ENCODE results near the gene TIAM1.

The TIAM1 gene, protein sequence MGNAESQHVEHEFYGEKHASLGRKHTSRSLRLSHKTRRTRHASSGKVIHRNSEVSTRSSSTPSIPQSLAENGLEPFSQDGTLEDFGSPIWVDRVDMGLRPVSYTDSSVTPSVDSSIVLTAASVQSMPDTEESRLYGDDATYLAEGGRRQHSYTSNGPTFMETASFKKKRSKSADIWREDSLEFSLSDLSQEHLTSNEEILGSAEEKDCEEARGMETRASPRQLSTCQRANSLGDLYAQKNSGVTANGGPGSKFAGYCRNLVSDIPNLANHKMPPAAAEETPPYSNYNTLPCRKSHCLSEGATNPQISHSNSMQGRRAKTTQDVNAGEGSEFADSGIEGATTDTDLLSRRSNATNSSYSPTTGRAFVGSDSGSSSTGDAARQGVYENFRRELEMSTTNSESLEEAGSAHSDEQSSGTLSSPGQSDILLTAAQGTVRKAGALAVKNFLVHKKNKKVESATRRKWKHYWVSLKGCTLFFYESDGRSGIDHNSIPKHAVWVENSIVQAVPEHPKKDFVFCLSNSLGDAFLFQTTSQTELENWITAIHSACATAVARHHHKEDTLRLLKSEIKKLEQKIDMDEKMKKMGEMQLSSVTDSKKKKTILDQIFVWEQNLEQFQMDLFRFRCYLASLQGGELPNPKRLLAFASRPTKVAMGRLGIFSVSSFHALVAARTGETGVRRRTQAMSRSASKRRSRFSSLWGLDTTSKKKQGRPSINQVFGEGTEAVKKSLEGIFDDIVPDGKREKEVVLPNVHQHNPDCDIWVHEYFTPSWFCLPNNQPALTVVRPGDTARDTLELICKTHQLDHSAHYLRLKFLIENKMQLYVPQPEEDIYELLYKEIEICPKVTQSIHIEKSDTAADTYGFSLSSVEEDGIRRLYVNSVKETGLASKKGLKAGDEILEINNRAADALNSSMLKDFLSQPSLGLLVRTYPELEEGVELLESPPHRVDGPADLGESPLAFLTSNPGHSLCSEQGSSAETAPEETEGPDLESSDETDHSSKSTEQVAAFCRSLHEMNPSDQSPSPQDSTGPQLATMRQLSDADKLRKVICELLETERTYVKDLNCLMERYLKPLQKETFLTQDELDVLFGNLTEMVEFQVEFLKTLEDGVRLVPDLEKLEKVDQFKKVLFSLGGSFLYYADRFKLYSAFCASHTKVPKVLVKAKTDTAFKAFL (N-terminal part only)

DNA sequence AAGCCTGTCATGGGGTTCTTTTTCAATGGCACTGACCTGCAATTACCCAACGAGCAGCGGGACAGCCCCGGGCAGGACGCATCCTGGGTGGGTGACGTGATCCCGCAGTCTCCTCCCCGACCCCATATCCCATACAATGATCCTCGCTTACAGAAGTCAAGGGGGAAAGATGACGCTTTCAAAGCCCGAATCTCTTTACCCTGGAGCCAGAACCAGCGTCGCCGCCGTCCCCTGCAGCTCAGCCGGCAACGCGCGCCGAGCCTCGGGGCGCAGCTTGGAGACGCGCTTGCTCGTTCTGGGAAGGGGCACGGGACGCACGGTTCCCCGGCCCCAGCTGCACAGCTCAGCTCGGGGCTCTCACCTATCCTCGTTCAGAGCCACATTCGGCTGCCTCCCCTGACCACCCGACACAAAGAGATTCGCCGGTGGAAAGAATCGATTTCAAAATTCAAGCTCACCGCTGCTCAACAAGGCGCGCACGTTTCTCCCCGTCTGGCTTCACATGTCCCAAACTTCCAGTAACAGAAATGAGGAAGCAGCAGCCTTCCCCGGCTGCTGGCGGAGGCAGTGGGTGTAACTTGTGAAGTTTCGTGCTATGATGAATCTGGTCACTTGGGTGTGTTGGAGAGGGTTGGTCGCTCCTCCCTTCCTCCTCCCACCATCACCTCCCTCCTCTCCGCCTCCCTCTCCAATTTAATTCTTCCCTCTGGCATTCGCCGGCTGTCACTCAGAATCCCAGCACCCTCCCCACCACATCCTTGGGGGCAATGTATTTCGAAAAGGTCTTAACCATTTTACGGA is at the start of gene TIAM1:
Gene TIAM1, minus strand, starts transcription at position 582 of the 801 bp plus-strand sequence. CDS start 77,289 bp downstream, outside the sequence.
- no peak for DNase-seq (ENCODE audit: low read depth)

DNA sequence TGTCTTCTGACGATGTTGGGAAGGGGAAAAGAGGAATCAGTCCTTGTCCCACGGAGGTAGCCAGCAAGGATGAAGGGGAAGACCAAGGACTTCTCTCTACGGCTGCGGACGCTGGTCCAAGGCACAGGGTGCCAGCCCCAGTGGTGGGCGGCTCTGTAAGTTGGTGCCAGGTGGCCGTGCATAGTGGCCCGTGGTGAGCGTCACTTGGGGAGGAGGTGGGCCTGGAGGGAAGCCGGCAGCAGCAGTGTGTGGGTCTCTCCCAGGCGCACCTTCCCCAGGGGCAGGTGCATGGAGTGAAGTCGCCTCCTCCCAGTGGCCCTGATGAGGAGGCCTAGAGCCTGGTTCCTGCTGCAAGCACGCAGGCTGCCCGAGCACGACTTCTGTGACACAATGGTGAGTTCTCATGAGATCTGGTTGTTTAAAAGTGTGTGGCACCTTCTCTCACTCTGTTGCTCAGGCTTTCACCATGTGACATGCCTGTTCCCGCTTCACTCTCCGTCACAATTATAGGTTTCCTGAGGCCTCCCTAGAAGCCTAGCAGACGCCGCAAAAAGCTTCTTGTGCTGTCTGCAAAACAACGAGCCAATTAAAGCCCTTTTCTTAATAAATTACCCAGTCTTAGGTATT is 43.6 kb upstream of the TIAM1 start:
- DNase-seq (ENCODE audit: low read depth) = no peak

DNA sequence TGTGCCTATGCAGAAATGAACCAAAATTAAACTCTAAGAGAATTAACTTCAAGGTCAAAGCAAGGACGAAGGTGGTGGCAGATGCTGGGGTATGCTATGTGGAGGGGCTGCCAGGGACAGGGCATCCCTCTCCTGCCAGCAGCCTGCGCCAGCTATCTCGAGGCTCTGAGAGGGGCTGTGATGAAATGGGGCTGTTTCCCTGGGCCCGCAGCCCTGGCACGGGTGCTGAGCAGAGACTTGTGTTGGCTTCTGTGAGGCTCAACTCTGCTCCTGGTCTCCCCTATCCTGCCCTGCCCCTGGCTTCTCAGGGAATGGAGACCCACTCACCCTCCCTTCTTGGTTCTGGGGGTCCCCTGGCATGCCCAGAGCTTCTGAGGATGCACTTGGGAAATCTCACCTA is 41.9 kb upstream of the TIAM1 start:
- no peak for DNase-seq (ENCODE audit: low read depth)

DNA sequence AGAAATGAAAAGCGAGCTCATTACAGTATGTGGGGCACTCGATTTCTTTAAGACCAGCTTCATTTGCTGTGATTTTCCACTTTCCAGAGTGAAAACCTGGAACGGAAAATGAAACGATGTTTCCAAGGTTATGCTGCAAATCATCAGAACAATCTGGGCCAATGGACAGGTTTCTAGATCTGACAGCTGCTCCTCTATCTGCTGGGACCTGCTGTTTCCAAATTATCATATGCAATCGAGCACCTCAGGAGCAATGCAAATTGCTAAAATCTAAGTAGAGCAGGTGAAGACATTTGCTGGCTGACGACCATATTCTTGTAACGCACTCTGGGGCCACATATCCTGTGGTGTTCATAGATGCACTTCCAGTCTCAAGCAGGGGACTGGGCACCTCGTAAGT is 39.7 kb upstream of the TIAM1 start:
- no peak for DNase-seq (ENCODE audit: low read depth)

DNA sequence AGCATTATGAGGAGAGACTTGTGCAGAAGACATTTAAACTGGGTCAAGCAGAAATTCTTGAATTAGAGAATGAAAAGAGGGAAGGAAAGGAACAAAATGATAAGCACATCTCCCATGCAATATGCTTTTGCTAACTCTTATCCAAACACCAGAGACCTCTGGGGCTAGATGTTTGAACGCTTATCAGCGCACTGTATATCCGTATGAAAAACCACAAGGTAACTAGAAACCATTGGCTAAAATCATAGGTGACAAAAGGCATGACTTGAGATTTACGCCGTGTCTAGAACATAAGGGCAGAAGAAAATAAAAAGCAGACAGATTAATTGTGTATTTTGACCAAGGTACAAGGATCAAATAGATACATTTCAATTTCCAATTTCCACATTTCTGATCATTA is 38.0 kb upstream of the TIAM1 start:
- no peak for DNase-seq (ENCODE audit: low read depth)

DNA sequence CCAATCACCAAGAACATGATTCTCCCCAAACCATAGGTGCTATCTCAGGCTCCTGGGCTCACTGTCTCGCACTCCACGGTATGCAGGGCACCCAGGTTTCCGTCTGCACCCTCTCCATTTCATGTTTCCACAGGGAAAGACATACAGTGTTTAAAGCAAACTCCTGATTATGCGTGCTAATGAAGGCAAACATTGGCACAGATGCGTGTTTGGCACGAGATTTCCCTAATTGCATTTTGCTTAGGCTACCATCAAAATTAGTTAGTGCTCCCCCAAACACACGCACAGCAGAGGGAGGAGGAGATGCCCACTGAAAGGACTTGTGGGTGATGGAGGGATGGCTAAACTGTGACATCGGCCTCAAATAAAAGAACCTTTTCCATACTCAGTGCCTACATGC is 32.2 kb upstream of the TIAM1 start:
- DNase-seq (ENCODE audit: low read depth) = no peak

DNA sequence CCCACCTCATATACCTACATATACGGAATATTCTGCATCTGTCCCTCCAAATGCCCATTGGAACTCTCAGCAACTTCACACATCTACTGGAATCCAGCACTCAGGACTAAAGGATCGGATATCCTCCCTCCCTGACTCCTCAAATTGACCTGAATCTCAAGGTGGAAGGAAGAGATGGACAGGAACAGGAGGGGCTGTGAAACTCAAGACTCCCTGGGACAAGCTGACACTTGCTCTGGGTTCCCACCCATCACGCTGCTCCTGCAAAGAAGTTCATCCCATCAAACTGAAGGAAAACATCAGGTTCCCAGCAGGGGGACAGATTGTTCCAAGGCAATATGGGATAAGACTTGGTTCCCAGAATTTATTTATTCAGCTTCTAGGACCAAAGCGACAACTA is 30.3 kb upstream of the TIAM1 start:
- DNase-seq (ENCODE audit: low read depth) = no peak

DNA sequence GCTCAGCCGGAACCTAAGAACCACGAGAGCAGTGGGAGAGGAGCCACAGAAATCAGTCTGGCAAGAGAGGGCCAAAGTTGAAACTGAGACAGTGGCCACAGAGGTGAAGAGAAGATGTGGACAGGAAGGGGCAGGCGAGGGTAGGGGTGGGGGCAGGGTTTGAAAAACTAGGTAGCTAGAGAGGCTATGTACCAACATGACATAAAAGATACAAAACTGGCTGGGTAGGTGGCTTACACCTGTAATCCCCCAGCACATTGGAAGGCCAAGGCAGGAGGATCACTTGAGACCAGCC is 28.4 kb upstream of the TIAM1 start:
- DNase-seq (ENCODE audit: low read depth) = no peak

DNA sequence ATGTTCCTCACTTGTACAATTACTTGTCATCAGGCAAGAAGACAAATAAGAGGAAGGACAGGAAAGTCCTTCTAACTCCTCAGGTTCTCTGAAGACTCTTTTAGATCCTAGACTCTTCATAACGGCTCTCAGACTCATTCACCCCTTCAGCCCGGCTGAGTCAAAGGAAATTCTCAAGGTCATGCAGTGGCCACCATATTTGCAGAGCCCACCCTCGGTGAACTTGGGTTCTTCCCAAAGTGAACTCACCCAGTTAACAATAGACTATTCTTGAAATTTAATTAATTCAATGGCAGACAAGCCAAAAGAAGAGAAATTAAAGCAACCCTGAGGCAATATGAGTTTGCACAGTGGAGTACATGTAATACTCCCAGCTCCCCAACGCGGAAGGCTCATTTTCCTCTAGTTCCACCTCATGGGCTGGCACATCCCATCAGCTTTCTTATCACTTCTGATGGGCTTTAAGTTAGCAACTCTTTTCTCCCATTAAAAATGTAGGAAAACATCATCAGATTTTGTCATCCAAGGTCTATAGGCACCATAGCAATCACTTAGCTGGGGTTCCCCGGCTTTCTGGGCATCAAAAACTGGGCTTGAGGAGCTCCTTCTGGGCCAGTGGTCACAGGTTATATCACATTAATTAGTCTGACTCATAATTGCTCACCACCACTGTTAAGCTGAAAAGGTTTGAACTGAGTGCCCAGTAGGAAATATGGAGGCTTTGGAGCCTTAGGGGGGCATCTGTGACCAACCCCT is 27.8 kb upstream of the TIAM1 start:
- DNase-seq (ENCODE audit: low read depth) = no peak

DNA sequence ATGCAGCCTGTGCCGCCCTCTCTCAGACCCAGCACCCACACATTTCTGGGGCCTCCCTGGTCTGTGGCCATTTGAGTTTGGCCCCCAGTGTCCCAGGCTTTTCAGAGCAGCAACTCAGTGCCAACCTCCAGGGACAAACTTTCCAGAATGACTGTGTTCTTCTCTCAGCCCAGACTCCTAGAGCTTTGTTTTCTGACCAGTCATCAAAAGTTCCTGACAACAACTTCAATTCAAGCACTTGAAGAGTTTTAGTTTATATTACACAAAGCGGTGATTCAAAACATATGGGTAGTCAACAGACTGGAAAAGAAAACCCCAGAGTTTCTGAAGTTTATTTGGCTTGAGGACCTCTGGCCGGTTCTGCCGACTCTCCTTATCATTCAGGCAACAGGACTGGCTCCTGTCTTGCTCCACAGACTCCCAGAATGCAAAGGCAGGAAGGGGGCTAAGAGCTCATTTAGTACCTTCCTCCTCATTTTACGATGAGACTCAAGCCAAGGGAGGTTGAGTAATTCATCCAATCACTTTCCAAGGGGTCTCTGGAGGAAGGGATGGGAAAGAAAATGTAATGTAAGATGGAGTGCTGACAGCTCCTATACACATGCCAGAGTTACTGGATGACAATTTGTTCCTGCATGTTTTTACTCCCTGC is 27.0 kb upstream of the TIAM1 start:
- no peak for DNase-seq (ENCODE audit: low read depth)

DNA sequence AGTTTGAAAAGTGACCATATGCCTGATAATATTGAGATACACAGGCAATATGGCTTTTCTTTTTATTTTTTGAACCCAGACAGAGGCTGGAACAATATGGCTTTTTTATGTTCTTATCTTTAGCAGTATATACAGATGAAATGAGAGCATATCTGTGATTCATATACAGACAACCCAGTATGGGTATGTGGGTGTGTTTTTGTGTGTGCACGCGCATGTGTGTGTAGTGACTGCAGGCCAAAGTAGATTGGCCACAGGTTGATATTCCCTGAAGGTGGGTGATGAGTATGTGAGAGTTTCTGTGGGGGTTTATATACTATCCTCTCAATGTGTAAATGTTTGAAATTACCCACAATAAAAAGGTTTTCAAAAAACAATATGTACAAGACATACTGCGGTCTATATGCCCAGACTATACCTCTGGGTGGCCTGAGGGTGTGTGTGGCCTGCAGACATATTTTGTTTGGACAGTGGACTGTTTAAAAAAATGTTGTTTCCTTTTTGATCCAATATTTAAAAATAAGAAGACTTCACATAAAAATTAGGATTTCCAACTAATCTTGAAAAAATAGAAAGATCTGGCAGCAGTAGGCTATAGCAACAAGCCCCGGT is 26.3 kb upstream of the TIAM1 start:
- DNase-seq (ENCODE audit: low read depth) = no peak

DNA sequence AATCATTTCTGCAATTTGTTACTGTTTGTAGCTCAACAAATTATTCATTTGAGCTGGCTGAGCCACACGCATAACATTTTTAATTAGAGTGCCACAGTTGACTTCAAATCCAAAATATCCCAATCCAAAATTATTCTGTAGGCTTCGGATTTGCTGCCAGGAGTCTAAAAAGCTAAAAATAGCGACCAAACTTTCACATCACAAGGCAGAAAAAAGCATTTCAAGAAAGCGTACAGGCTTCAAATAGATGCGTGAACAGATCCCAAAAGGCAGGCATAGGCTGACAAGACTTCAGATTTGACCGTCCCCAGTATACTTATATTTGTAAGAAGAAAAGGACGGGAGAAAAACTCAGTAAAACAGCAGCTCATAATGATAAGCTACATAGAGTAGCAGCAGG is 24.3 kb upstream of the TIAM1 start:
- no peak for DNase-seq (ENCODE audit: low read depth)

DNA sequence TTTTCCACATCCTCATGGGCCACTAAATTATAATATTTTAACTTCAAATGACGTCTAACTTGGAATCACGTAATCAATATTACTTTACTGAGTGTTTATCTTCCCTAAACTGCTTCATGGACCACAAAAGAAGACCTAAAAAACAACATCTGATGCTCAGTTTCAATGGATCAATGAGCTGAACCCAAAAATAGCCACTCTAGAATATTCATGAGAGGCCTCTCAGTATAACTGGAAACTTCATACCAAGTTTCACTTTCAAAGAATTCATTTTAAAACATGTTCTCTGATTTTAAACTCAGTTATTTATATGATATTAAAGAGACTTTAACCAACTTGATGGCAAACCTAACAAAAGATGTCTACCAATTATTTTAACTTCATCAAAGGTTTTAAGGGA is 23.7 kb upstream of the TIAM1 start:
- no peak for DNase-seq (ENCODE audit: low read depth)

DNA sequence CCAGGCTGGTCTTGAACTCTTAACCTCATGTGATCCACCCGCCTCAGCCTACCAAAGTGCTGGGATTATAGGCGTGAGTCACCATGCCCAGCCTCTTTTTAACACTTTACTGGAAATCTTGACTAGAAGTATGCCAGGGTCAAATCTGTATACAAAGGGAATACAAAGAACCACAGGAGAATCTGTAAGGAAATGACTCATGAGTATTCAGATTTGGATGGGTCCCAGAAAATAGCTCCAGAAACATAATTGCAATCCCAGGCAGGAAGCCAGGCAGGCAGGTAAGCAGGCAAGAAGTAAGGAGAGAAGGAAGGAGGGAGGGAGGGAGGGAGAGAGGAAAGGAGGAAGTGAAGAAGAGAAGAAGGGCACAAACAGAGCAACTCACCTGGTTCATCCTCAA is 22.8 kb upstream of the TIAM1 start:
- DNase-seq (ENCODE audit: low read depth) = no peak

DNA sequence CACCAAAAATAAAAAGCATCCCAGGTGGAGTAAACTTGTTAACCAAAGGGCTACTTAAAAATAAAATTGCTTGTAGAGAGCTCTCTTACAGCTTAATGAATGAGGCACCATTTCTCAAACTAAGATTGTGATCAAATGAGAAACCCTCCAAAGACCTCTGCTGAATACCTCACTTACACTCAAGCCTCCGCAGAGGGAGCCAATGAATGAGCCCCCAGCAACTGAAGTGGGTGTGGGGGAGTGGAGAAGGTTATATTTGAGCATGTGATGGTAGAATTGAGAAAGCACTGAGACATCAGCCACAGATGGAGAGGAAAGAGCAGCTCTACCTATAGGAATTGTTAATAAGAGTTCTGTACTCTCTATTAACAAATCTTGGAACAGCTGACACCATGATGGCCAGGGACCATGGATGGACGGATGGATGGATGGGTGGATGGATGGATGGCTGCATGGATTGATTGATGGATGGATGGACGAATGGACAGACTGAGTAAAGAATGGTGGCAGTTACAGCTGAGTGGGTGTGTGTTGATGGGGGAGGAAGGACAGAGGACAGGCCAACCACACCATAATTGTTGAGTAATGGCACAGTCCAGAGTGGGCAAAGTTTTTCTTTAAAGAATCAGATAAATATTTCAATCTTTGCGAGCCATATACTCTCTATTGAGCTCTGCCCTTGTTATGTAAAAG is 20.3 kb upstream of the TIAM1 start:
- no peak for DNase-seq (ENCODE audit: low read depth)

DNA sequence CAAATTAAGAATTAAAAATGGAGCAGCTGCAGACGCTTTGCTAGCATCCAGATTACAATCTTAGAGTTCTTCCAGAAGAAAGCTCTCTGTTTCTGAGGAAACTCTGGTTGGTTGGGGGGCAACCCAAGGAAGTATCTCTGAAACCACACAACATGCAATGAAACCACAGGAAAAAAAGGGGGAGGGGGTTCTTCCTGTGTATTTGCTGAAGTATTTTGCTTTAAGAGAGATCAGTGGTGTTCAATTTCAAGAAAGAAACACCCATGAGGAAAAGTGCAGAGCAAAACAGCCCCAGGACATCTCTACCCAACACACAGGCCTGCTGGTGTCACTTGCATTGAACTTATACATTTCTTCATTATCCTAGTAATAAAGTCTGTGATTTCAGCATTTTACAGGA is 19.7 kb upstream of the TIAM1 start:
- no peak for DNase-seq (ENCODE audit: low read depth)

DNA sequence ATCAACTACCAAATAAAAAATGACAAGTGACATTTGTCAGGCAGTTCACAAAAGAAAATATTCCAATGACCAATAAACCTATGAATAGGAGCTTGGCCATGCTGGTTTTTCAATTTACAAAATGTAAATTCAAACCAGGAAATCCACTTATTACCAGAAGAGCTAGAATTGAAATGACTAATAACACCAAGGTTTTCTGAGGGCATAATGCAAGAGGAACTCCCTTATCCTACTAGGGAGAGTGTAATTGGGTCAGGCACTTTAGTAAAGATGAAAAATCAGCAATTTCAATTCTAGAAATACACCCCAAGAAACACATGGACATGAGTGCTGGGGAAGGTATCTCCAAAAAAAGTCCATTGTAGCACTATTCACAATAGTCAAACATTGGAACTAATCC is 16.7 kb upstream of the TIAM1 start:
- no peak for DNase-seq (ENCODE audit: low read depth)

DNA sequence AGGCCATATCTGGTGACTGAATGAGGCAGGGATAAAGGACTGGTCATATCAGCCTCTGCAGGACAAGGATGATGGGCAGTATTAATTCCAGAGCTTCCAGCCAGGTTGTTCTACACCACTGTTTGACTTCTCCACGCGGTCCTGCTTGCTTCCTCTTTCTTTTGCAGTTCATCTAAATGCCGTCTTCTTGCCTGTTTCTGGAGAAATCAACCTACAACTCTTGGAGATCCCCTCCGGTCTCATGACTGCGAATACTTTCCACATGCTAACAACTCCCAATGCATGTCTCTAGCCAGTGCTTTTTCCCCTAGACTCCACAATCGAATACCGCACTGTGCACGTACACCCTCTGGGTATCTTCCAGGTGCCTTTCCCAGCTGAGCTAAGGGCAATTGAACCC is 14.1 kb upstream of the TIAM1 start:
- no peak for DNase-seq (ENCODE audit: low read depth)

DNA sequence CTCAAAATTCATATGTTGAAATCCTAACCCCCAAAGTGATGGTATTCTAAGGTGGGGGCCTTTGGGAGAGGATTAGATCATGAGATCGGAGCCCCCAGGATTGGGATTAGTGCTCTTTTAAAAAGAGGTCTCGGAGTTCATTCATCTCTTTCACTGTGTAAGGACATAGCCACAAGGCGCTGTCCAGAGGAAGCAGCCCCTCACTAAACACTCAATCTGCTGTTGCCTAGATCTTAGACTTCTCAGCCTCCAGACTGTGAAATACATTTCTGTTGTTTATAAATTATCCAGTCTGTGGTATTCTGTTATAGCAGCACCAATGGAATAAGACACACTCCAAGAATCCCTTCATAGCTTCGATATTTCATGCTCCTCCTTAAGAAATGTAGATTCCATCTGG is 12.4 kb upstream of the TIAM1 start:
- no peak for DNase-seq (ENCODE audit: low read depth)
